IPS-20b (cell line): ENCODE results near the gene GPATCH2.
"Not testable (repeated sequence)": the region's sequence is repeated elsewhere in the genome, so short reads cannot be mapped to it uniquely, and the experiment has no call there.

Experiments
- H3K27ac ChIP-seq: one replicate; pipeline ENCODE4 v1.5.1; 2013; ENCODE audit warnings: low read length
- H3K27me3 ChIP-seq: 2 replicates; pipeline ENCODE4 v1.6.1; 2013; ENCODE audit warnings: mild to moderate bottlenecking, low read length, inconsistent platforms; ENCODE audit not compliant: insufficient read depth
- H3K36me3 ChIP-seq: 2 replicates; pipeline ENCODE4 v1.6.1; 2013; ENCODE audit warnings: low read depth, mild to moderate bottlenecking, inconsistent platforms, low read length, moderate library complexity; ENCODE audit not compliant: insufficient read depth
- H3K4me1 ChIP-seq: 2 replicates; pipeline ENCODE4 v1.6.1; 2013; ENCODE audit warnings: mild to moderate bottlenecking, control low read depth, inconsistent platforms, low read length, moderate library complexity; ENCODE audit not compliant: insufficient read depth
- H3K4me3 ChIP-seq: 2 replicates; pipeline ENCODE4 v1.5.1; 2013; ENCODE audit warnings: mild to moderate bottlenecking, low read length, inconsistent platforms
- H3K9ac ChIP-seq: 2 replicates; pipeline ENCODE4 v1.6.1; 2013; ENCODE audit warnings: low read depth, mild to moderate bottlenecking, inconsistent platforms, low read length, moderate library complexity
- H3K9me3 ChIP-seq: 2 replicates; pipeline ENCODE4 v1.6.1; 2013; ENCODE audit warnings: mild to moderate bottlenecking, low read depth, low read length, inconsistent platforms; ENCODE audit not compliant: insufficient read depth

The GPATCH2 gene

GRCh38 chr1:217542136-217542777 lies 88.6 kb downstream of the GPATCH2 start:
- Histone ChIP-seq H3K36me3 (no peaks in the 10 kb centered on the region), H3K27me3 (no peaks in the 10 kb centered on the region), H3K9ac (no peak overlapping the region), H3K4me3 (no peak overlapping the region), H3K4me1 (no peaks in the 10 kb centered on the region), H3K9me3 (no peaks in the 10 kb centered on the region), H3K27ac (no peak overlapping the region)

- no peaks in the 10 kb centered on the region for H3K9me3 ChIP-seq
- no peaks in the 10 kb centered on the region for H3K27me3 ChIP-seq
- H3K27ac ChIP-seq, result no peak overlapping the region
- H3K36me3 ChIP-seq, result no peaks in the 10 kb centered on the region
- no peak overlapping the region for H3K4me3 ChIP-seq
- no peaks in the 10 kb centered on the region for H3K4me1 ChIP-seq
- no peak overlapping the region for H3K9ac ChIP-seq
Measured at GRCh38 chr1:217540321-217540720, 90.6 kb downstream of the GPATCH2 start.

GRCh38 chr1:217539510-217539909 lies 91.4 kb downstream of the GPATCH2 start:
- Histone ChIP-seq H3K27me3 (no peaks in the 10 kb centered on the region), H3K36me3 (no peaks in the 10 kb centered on the region), H3K9me3 (no peaks in the 10 kb centered on the region), H3K9ac (no peak overlapping the region), H3K4me1 (no peaks in the 10 kb centered on the region), H3K4me3 (no peak overlapping the region), H3K27ac (no peak overlapping the region)

- Histone ChIP-seq H3K27ac (no peak overlapping the region), H3K9me3 (no peaks in the 10 kb centered on the region), H3K27me3 (no peaks in the 10 kb centered on the region), H3K9ac (no peak overlapping the region), H3K4me3 (no peak overlapping the region), H3K36me3 (no peaks in the 10 kb centered on the region), H3K4me1 (no peaks in the 10 kb centered on the region)
Measured at GRCh38 chr1:217535601-217536377, 95.1 kb downstream of the GPATCH2 start.

GRCh38 chr1:217534566-217534965 lies 96.3 kb downstream of the GPATCH2 start:
- no peak overlapping the region for H3K4me3 ChIP-seq
- no peak overlapping the region for H3K9ac ChIP-seq
- H3K36me3 ChIP-seq, result no peaks in the 10 kb centered on the region
- no peaks in the 10 kb centered on the region for H3K4me1 ChIP-seq
- no peaks in the 10 kb centered on the region for H3K27me3 ChIP-seq
- H3K27ac ChIP-seq, result no peak overlapping the region
- H3K9me3 ChIP-seq, result no peaks in the 10 kb centered on the region

GRCh38 chr1:217528271-217528670 lies 102.6 kb downstream of the GPATCH2 start:
- Histone ChIP-seq H3K27me3 (no peaks in the 10 kb centered on the region), H3K4me1 (no peaks in the 10 kb centered on the region), H3K27ac (no peak overlapping the region), H3K9me3 (peaks cover 26% of the 10 kb centered on the region), H3K36me3 (no peaks in the 10 kb centered on the region), H3K4me3 (no peak overlapping the region), H3K9ac (no peak overlapping the region)

GRCh38 chr1:217527151-217527550 lies 103.7 kb downstream of the GPATCH2 start:
- H3K4me3 ChIP-seq, result no peak overlapping the region
- no peaks in the 10 kb centered on the region for H3K4me1 ChIP-seq
- H3K9ac ChIP-seq, result no peak overlapping the region
- no peak overlapping the region for H3K27ac ChIP-seq
- H3K9me3 ChIP-seq, result peaks cover 26% of the 10 kb centered on the region
- no peaks in the 10 kb centered on the region for H3K36me3 ChIP-seq
- no peaks in the 10 kb centered on the region for H3K27me3 ChIP-seq

- H3K4me1 ChIP-seq, result no peaks in the 10 kb centered on the region
- no peaks in the 10 kb centered on the region for H3K36me3 ChIP-seq
- no peak overlapping the region for H3K9ac ChIP-seq
- H3K9me3 ChIP-seq, result peaks cover 26% of the 10 kb centered on the region
- no peak overlapping the region for H3K27ac ChIP-seq
- H3K4me3 ChIP-seq, result no peak overlapping the region
- no peaks in the 10 kb centered on the region for H3K27me3 ChIP-seq
Measured at GRCh38 chr1:217526636-217527035, 104.3 kb downstream of the GPATCH2 start.

GRCh38 chr1:217525773-217526490 lies 105.0 kb downstream of the GPATCH2 start:
- H3K27ac ChIP-seq, result no peak overlapping the region

GRCh38 chr1:217524787-217525520 lies 105.9 kb downstream of the GPATCH2 start:
- H3K27ac ChIP-seq, result no peak overlapping the region
- no peaks in the 10 kb centered on the region for H3K27me3 ChIP-seq
- no peak overlapping the region for H3K4me3 ChIP-seq
- H3K9ac ChIP-seq, result no peak overlapping the region
- H3K9me3 ChIP-seq, result peaks cover 26% of the 10 kb centered on the region
- H3K36me3 ChIP-seq, result no peaks in the 10 kb centered on the region
- H3K4me1 ChIP-seq, result no peaks in the 10 kb centered on the region

More at GRCh38 chr1:217525773-217526490, 105.0 kb downstream of the GPATCH2 start:
- peaks cover 26% of the 10 kb centered on the region for H3K9me3 ChIP-seq
- H3K27me3 ChIP-seq, result no peaks in the 10 kb centered on the region
- no peaks in the 10 kb centered on the region for H3K4me1 ChIP-seq
- no peak overlapping the region for H3K4me3 ChIP-seq
- no peaks in the 10 kb centered on the region for H3K36me3 ChIP-seq
- H3K9ac ChIP-seq, result no peak overlapping the region

- not testable (repeated sequence) for H3K4me3 ChIP-seq, H3K27me3 ChIP-seq, H3K9ac ChIP-seq, H3K36me3 ChIP-seq, H3K27ac ChIP-seq, H3K4me1 ChIP-seq
- H3K9me3 ChIP-seq, result peaks cover 26% of the 10 kb centered on the region
Measured at GRCh38 chr1:217523921-217524320, 107.0 kb downstream of the GPATCH2 start.
